ENCODE data around the gene GRB14.

DNA sequence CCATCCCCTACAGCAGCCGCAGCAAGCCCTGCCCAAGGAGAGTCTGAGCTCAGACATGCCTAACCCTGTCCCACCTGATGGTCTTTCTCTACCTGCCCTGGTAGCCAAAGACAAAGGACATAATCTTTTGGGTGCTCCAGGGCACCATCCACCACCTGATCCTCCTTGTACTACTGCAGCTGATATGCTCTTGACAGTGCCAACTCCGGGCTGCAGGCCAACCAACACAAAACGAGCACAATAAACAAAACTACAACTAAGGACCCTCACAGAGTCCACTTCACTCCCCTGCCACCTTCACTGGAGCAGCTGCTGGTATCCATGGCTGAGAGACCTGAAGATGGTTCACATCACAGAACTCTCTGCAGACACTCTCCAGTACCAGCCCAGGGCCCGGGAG lies 106.3 kb downstream of the GRB14 start:
- TF ChIP-seq POLR2A (IDR thresholded peaks at IDR 0.05) = no peak
- TF ChIP-seq CTCF (IDR thresholded peaks at IDR 0.05) = no peak

Data from prostate gland (tissue), 2 donors.